EH (cell line): ENCODE results near the gene MLLT10.

Experiments used
- DNase-seq: peaks from one replicate; pipeline ENCODE4 v3.0.0-alpha.2; 2015; ENCODE audit warnings: low read depth

Gene MLLT10

DNA sequence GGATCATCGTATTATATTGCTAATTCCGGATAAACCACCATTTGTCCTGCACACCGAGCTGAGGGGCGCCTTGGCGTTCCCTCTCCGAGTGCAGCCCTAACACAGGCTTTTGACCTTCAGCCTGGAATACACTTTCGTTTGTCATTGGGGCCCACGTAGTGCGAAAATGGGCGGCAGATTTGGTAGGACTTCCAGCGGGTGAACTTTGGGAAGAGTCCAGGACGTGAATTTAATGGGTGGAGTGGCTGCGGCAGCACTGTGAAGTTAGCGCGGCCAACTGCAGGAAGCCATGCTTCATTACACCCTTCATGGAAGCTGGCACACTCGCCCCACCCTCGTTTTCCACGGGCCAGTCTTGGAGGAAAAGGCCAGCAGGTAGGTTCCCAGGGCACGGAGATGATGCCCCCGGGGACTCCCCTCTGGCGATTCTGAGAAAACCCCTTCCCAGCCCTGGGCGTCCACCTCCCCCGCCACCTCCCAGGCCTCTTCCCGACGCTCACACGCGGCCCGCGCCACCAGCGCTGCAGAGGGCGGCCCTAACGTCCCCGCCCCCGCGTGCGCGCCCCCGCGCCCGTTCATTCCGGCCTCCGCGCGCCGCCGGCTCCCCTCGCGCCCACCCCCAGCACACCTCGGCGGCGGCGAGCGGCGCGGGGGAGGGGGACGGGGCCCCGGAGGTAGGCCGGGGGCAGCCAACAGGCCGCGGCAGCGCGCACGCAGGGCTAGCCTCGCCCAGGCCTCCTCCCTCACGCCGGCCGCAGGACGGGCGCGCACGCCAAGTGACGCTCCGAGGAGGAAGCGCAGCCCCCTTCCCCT lies at the start of gene MLLT10:
Gene MLLT10 (plus strand): TSS at position 766 of the 813 bp plus-strand sequence. CDS start 413 bp downstream, outside the sequence.
- peak; percentile 95 for DNase-seq

DNA sequence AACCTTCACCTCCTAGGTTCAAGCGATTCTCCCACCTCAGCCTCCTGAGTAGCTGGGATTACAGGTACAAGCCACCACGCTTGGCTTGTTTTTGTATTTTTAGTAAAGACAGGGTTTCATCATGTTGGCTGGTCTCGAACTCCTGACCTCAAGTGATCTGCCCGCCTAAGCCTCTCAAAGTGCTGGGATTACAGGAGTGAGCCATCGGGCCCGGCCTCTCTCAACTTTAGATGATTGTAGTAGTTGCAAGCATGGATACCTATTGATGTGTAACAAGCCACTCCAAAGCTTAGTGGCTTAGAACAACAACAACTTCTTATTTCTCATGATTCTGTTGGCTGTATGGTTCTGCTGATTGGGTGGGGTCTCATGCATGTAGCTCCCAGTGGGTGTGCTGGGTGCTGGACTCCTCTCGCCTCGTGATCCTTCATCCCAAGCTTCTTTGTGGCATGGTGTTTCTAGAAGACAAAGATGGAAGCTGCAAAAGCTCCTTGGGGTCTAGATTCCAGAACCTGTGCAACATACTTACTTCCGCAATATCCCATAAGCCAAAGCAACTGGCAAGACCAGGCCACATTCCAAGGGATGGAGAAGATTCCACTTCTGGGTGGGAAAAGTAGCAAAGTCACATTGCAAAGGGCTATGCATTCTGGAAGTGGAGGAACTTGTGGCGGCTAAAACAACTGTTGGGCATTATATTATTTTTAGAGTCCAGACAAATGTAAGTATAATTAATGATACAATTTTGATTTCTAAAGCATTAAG lies 46.4 kb upstream of the MLLT10 start:
- DNase-seq, result no peak

DNA sequence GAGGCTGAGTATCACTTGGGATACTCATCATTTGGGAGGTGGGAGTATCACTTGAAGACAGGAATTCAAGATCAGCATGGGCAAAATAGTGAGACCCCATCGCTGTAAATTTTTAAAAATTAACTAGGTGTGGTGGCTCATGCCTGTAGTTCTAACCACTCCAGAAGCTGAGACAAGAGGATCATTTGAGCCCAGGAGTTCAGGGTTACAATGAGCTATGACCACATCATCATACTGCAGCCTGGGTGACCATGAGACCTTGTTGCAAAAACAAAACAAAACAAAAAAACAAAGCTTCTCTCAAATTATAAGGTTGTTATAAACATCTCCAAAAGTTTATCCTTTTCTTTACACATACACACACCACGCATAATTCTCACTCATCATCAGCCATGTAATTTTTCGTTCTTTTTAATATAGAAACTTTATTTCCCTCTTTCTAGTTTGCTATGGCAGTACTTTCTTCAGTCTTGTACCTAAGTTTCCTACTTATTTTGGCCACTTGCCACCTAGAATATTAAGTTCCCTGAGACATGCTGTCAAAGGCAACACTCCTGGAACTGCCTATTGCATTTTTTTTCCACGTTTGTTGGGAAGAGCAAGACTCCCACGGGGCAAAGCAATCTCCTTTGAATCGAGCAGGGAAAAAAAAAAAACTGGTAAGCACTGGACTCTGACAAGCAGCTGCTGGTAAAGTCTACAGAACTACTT lies 45.6 kb upstream of the MLLT10 start:
- DNase-seq, result no peak

DNA sequence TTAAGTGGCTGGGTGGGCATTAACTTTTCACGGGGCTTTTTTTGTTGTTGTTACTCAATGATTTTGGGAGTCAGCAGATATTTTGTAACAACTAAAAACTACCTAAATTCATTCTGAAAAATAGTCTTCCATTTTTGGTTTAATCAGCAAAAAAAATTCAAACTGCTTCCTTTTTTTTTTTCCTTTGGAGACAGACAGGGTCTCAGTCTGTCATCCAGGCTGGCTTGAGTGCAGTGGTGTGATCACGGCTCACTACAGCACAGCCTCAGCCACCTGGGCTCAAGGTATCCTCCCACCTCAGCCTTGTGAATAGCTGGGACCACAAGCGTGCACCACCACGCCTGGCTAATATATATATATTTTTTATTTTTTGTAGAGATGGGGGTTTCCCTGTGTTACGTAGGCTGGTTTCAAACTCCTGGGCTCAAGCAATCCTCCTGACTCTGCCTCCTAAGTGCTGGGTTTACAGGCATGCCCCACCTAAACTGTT lies 45.0 kb upstream of the MLLT10 start:
- no peak for DNase-seq

DNA sequence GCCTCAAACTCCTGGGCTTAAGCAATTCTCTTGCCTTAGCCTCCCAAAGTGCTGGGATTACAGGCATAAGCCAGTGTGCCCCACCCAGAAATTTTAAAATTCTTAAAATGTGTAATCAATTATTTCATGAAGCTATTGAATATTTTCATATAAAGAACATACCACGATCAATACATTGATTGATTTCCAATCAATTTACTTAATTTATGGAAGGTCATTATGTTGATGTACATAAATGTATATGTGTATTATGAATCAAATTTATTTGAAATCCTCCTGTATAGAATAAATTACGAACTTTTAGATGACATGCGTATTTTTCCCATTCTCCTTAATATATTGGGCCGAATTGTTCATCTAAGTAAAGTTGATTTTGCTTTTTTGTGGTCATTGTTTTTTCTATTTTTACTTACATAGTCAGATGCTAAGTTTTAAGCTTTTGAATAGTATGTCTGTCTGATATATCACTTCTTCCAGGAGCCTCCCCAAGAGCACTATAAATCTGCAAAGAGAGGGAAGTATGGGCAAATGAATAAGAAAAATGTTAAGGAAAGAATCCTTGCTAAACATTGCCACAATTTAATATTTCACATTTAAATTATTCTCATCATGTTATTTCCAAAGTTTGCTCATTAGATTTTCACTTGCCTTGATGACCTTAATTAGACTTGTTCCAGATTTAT lies 43.9 kb upstream of the MLLT10 start:
- no peak for DNase-seq

DNA sequence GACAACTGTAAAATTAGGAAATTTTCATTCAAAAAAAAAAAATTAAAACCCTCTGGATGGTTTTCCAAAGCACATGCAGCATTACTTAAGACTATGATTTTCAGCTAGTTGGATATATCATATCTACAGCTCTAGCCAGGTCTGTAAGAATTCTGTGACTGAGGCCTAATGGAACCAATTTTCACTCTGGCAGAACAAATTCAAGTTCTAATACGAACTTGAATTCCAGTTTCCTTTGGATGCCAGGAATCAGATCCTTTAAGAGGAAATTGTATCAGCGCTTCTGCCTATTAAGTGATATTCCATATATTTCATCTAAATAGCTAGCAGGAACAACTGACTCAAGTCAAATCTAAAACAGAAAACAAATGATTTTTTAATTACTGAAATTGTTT lies 43.3 kb upstream of the MLLT10 start:
- DNase-seq, result no peak

DNA sequence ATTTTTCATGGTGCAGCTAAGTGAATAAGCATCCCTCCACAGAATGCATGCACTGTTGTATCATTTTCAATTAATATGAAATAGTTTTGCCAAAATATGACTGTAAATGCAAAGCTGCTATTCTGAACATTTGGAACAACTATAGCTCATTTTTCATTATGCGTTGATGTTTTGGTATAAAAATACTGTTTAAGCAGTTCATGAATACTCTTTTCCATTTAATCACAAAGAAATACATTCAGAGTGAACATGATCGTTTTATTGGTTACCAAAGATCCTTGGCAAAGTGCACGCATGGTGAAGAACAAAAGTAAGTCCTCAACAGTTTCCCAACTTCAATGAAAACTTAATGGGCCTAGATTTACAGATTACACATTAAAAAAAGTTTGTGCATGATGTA lies 41.6 kb upstream of the MLLT10 start:
- no peak for DNase-seq

DNA sequence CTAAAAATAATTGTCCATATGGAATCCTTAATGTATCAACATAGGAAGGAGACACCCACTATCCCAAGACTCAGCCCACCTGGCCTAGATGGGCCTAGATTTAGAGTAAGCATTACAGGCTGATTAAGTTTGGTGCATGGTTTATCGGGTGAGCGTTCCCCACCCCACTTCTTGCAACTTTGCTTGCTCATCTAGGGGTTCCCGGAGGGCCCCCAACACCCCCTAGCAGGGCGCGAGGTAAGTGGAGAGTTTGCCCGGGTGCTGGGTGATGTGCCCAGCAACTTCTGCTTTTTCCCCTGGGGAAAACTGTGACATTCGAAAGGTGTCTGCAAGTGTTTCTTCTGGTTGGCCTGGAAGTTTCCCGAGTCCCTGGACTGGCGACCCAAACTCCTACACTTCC lies 40.2 kb upstream of the MLLT10 start:
- DNase-seq, result no peak

DNA sequence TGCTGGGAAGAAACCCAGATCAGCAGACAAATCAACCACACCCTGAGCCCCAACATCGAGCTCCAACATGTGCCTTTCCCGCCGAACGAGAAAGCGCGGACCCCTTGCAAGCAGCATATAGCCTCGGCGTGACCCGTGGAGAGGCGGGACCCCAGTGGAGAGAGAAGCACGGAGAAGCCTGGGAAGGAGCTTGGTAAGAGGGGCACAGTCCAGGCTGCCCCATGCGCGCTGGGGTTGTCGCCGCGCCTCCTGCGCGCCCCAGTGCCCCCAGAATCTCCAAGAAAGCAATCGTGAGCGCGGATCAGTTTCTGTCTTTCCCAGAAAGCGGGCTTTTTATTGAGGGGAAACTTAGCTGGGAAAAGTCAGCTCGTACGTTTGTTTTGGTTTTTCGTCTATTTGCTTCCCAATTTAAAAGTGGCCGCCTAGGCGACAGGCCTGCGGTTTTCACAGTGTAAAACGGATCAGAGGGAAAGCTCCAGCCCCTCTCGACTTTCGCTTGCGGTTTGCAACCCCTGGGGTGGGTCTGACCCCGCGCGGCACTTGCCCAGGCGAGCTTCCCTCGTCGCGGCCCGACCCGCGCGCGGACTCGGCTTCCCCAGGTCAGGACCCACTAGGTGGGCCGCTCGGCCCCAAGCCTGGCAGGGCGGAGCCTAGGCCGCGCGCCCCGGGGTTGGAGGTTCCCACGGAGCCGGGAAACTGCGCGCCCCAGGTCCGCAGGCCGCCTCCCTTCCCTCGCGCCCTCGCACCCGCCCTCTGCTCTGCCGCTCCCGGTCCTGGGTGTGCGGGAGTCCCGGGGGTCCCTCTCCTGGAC lies 39.6 kb upstream of the MLLT10 start:
- DNase-seq, result peak; percentile 42

DNA sequence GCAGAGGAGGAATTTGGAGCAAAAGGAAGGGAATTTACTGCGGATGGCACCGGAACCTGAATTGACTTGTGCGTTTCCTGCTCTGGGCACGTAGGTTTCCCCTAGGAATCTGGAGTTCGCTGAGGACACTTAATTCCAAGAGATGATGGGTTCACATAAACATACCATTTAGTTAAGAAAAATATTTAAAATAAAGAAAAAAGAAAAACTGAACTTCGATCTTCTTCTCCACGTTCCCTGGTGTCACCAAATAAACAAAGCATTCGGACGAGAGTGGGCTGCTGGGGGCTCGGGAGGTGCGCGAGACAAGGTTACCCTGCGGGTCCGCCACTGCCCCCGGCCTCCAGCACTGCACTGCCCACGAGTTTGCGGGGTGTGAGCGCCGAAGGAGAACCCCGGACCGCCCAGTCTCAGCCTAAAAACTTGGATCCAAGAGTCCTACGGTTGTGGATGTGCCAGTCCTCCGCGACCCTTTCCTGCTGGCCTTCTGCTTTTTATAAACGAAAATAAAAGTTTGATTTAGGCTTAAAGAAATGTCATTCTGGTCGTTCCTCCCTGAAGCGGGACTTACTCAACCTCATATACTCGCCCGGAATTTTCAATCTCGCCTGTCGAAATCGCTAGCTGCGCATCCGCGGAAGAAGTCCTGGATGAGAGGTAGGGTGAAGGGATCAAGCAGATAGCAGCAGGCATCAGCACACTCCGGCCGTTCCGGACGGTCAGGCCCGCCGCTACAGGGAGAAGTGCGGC lies 38.9 kb upstream of the MLLT10 start:
- DNase-seq, result no peak

DNA sequence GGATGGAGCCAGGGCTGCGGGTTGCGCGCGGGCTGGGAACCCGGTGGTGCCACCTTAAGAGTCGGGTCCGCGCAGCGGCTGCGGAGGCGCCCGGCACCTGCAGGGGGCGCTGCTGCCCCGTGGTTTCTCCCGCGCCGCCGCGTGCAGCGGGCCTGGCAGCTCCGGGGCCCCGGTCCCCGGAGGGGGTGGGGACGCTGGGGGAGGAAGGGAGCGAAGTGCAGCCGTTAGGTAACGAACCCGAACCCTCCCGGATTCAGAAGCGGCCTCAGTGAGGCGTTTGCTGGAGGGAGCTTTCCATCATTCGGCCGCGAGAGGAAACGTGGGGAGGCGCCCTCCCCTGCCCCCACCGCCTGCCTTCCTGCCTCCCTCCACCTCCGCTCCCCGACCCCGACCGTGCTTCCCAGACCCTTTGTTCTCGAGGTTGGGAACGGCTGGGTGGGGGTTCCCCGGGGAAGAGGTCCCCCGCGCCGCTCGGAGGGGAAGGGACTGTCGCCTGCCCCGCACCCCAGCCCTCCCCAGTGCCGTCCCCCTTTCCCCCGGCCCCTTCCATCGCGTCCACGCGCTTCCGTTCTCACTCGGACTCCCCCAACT lies 38.2 kb upstream of the MLLT10 start:
- DNase-seq, result peak; percentile 77

DNA sequence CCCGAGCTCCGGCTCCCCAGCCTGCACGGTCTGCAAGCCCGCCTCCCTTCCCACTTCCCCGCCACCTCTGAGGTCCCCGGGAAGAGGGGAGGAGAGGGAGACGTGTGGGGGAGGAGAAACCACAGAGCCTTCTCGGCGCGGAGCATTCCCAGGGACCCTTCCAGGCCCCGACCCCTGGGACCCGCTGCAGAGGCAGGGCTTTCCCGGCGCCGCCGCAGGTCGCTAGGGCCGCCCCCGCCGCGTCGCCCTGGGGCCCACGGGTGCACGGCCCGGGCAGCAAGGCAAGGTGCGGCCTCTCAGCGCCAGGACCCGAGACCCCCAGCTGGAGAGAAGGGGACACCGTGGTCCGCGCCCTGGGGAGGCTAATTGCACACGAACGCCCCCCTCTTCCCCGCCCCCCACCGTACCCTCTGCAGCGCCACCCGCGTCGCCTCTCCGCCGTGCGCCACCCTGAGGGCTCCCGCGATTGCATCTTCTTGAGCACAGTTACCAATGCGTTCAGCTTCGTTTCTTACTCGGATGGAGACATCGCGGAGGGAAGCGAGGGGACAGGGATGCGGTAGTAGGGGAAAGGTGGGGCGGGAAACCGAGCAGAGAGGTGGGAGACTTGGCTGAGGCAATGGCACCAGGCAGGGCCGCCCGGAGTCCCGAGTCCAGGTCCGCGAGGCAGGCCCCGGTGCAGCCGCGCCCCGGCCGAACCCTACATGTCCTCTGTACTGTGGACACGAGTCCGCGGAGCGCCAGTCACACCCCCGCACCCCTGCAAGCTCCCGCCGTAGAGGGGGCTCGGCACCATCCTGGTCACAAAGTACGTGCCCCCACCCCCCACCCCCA lies 37.5 kb upstream of the MLLT10 start:
- peak; percentile 53 for DNase-seq

DNA sequence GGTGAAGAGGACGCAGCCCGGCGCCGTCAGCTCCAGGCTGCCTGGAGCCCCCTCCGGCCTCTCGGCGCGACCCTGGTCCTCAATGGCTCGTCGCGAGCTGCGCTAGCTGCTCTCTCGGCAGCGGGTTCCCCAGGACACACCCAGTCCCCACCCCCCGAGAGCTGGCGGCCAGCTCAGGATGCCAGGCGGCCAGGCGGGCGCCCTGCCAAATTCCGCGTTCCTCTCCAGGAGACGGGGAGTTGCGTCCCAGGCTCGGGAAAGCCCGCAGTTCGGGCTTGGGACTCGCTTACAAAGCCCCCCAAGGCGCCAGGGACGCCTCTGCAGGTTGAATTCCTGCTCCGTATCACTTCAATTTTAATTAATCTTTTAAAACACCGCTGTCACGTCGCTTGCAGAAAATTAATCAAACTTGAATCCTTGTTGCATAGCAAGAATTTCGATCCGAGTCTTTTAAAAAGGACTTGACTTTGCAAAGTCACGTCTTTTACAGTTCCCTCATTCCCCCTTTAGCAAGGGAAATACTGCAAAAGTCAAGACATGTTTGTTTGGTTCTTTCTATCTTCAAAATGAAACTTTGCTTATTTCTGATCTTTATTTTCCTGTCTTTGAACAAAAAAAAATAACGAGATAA lies 36.7 kb upstream of the MLLT10 start:
- peak; percentile 85 for DNase-seq

DNA sequence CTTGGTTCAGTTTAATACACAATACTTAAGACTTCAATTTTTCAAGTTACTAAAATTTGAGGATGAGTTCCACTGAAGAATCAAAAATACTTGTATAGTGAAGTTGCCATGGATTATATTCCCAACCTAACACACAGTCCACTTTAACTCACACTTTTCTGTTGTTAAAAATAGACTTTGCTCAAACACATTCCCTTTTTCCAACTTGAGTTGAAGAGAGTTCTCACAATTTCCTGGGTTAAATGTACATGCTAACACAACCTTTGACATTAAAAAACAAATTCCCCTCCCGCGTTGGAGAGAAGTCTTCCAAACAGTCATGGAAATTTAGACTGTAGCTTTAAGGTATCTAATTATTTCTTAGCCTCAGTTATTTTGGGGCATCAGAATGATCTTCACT lies 35.7 kb upstream of the MLLT10 start:
- no peak for DNase-seq

DNA sequence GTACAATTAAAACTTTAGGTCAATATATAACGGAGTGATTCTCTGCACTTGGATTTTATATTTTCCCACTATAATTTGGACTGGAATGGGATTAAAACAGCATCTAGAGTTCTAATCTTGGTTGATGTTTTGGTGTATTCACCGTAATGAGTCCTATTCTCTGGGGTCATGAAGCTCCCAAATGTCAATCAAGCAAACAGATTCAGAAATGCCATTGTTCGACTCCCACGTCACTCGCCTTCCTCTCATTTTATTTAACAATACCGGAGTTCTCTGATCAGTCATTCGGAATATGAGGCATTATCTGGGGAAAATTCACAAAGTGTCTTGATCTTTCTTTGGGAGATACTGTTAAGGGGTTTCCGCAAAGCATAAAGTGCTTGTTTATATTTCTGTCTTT lies 35.0 kb upstream of the MLLT10 start:
- DNase-seq, result no peak

DNA sequence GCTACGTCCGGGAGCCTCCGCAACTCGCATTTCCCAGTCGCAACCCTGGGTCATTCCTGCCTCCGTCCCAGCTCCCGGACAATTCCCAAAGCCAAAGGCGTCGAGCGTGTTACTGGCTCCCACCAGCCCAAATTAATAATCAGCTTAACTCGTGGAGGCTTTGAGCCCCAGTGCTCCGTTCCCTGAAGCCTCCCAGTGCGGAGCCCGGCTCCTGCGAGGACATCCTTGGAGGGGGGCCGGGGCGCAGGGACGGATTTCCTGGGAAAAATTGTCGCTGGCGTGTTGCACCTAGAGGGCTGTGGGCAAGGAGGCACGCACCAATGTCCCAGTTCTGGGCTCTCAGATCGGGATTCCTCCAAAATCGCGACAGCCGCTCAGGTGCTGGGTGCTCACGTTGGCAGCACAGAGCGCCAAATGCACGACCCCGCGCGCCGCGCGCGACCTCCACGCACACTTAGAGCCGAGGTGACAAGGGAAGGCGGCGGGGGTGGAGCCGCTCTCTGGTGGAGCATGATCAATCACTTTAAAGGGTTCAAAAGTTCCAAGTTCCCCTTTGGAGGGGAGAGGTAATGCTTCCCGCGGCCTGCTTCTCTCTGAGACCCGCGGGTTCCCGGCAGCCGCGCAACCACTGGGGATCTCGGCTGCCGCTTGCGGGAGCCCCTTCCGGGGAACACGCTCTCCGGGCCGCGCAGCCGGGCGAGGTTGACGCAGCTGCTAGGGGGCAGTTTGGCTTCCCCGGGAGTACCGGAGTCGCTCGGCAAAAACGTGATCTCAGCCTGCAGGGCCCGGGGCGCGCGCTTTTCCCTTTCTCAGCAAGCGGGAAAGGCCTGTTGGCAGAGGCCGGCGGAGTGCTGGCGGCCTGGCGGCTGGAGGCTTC lies 34.1 kb upstream of the MLLT10 start:
- no peak for DNase-seq

DNA sequence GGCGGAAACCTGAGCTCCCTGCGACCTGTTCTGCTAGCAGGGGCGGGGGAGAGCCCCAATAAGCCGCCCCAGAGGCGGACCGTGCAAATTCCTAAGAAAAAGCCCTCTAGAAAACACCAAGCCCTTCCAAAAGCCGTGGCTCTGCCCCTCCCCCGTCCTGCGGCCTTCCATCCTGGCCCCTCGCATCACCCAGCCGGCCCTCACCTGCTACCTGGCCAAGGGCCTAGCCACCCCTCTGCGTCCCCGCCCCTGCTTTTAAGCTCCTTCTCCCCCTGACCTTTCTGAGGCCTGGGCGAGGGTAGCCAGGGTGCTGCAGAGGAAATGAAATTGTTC lies 33.5 kb upstream of the MLLT10 start:
- DNase-seq, result no peak

DNA sequence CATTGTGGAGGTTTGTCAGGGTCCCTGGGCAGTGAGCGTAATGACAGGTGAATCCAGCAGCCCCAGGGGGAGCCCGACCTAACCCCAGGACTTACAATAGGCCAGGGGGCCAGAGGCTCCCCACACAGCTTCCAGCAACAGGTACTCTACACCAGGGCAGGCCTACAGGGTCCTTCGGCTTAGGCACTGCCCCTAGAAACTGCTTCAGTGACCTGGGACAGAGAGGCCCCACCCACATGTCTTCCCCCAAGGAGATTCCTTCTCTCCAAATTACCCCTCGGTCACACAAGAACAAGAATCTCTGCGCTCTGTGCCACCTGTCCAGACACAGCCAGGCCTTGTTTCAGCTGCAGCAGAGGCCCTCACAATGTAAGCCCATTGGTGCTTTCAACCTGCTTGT lies 32.9 kb upstream of the MLLT10 start:
- no peak for DNase-seq
